SK-N-SH (cell line): ENCODE data around the gene LIAS. TPM values are rescaled to one million over a fixed set of nuclear protein-coding genes. Genes with fewer than 3 reads are reported as not detected.

ENCODE experiments used
- CTCF ChIA-PET: fragments of 300-600, 350-600 bp; formaldehyde crosslinking; extraction: SDS; loops from one replicate; lab custom pipeline; 2021; lab: Yijun Ruan, JAX
- POLR2A ChIA-PET: fragments of 350-600 bp; sonication (Branson Sonifier 250); formaldehyde crosslinking; extraction: SDS; loops from one replicate; lab custom pipeline; 2020; ENCODE audit warnings: antibody characterized with exemption, inconsistent platforms; lab: Yijun Ruan, JAX
- DNase-seq: peaks from one replicate; pipeline ENCODE4 v3.0.0; 2012
- H2AFZ ChIP-seq: fragments of 200-600 bp; sonication (generic); 2 replicates; pipeline ENCODE4 v1.8.1; 2016; ENCODE audit warnings: antibody characterized with exemption, mild to moderate bottlenecking, low read depth
- H3F3A ChIP-seq: fragments of 200-600 bp; sonication (generic); replicated peaks from 2 replicates; pipeline ENCODE3; 2016; ENCODE audit warnings: antibody characterized with exemption, mild to moderate bottlenecking; ENCODE audit not compliant: insufficient read depth
- H3K27ac ChIP-seq, 2 experiments: fragments of 200-500 bp in 1 of 2; fragments of 200-600 bp in 1 of 2; sonication (Bioruptor generic) in 1 of 2; sonication (generic), shearing (Covaris generic) in 1 of 2; 2 replicates each; pipeline versions ENCODE4 v1.5.1 to v1.6.1; 2014 to 2016; ENCODE audit warnings: low read depth in 2 of 2, inconsistent platforms in 1 of 2, low read length in 1 of 2, mild to moderate bottlenecking in 1 of 2, mixed read lengths in 1 of 2
- H3K27me3 ChIP-seq: fragments of 200-600 bp; sonication (generic), shearing (Covaris generic); 2 replicates; pipeline ENCODE4 v1.6.1; 2016; ENCODE audit warnings: mixed run types; ENCODE audit not compliant: insufficient read depth
- H3K36me3 ChIP-seq, 2 experiments: fragments of 200-500 bp in 1 of 2; fragments of 200-600 bp in 1 of 2; sonication (Bioruptor generic) in 1 of 2; sonication (generic) in 1 of 2; replicated peaks in 1 of 2; 2 replicates each; pipeline versions ENCODE3 to v1.5.1; 2014 to 2016; ENCODE audit warnings: low read length in 1 of 2, mild to moderate bottlenecking in 1 of 2; ENCODE audit not compliant: insufficient read depth in 2 of 2, control insufficient read depth in 1 of 2
- H3K4me1 ChIP-seq, 2 experiments: fragments of 200-500 bp in 1 of 2; fragments of 200-600 bp in 1 of 2; sonication (Bioruptor generic) in 1 of 2; sonication (generic), shearing (Covaris generic) in 1 of 2; 2 replicates each; pipeline versions ENCODE4 v1.5.1 to v1.6.1; 2014 to 2016; ENCODE audit warnings: low read depth in 1 of 2, low read length in 1 of 2, mixed run types in 1 of 2; ENCODE audit not compliant: insufficient read depth in 2 of 2, control insufficient read depth in 1 of 2
- H3K4me2 ChIP-seq: fragments of 200-600 bp; sonication (generic), shearing (Covaris generic); 2 replicates; pipeline ENCODE4 v1.6.1; 2017; ENCODE audit warnings: mixed run types
- H3K4me3 ChIP-seq, 2 experiments: fragments of 200-500 bp in 1 of 2; fragments of 200-600 bp in 1 of 2; sonication (Bioruptor generic) in 1 of 2; sonication (generic), shearing (Covaris generic) in 1 of 2; 2 replicates each; pipeline versions ENCODE4 v1.5.1 to v1.8.1; 2014 to 2016; ENCODE audit warnings: low read depth in 2 of 2, inconsistent platforms in 1 of 2, low read length in 1 of 2, mild to moderate bottlenecking in 1 of 2, mixed read lengths in 1 of 2, moderate library complexity in 1 of 2
- H3K79me2 ChIP-seq: fragments of 200-600 bp; sonication (generic); 2 replicates; pipeline ENCODE4 v1.8.1; 2017; ENCODE audit warnings: mild to moderate bottlenecking; ENCODE audit not compliant: insufficient read depth
- H3K9ac ChIP-seq: fragments of 200-600 bp; sonication (generic); 2 replicates; pipeline ENCODE4 v1.6.1; 2017; ENCODE audit warnings: mixed run types
- H3K9me2 ChIP-seq: fragments of 200-600 bp; sonication (generic); 2 replicates; pipeline ENCODE4 v1.6.1; 2017; ENCODE audit warnings: mixed run types
- H3K9me3 ChIP-seq: fragments of 200-600 bp; sonication (generic); 2 replicates; pipeline ENCODE4 v1.6.1; 2017; ENCODE audit warnings: mixed run types, mild to moderate bottlenecking, moderate library complexity
- H4K20me1 ChIP-seq: fragments of 200-600 bp; sonication (generic); 2 replicates; pipeline ENCODE4 v1.6.1; 2017; ENCODE audit warnings: mild to moderate bottlenecking, mixed run types; ENCODE audit not compliant: insufficient read depth
- CHD2 ChIP-seq: fragments of 150-350 bp; IDR thresholded peaks from 2 replicates; pipeline ENCODE4 v1.6.1; 2018; ENCODE audit warnings: low read length; ENCODE audit not compliant: partially characterized antibody
- ELF1 ChIP-seq: IDR thresholded peaks from 2 replicates; pipeline ENCODE4 v1.4.0; 2012
- EP300 ChIP-seq, 2 experiments: IDR thresholded peaks; 2 replicates each; pipeline versions ENCODE4 v1.4.0 to v1.6.1; 2012; ENCODE audit warnings: borderline replicate concordance in 1 of 2, low read depth in 1 of 2, low read length in 1 of 2
- GATA2 ChIP-seq: sonication (generic); formaldehyde crosslinking; IDR thresholded peaks from 2 replicates; pipeline ENCODE4 v1.5.0; 2020; ENCODE audit warnings: mild to moderate bottlenecking, missing genetic modification reagents
- MEF2A ChIP-seq: IDR thresholded peaks from 2 replicates; pipeline ENCODE4 v1.4.0; 2012; ENCODE audit warnings: low read depth, borderline replicate concordance
- NRF1 ChIP-seq: IDR thresholded peaks from 2 replicates; pipeline ENCODE4 v1.6.1; 2012; ENCODE audit warnings: low read depth, mild to moderate bottlenecking, low read length
- POLR2AphosphoS5 ChIP-seq: IDR thresholded peaks from 2 replicates; pipeline ENCODE4 v1.6.1; 2012; ENCODE audit warnings: low read depth, low read length
- RFX5 ChIP-seq: IDR thresholded peaks from 2 replicates; pipeline ENCODE4 v1.6.1; 2012; ENCODE audit warnings: mild to moderate bottlenecking, improper control_type of control experiment, low read length
- RXRA ChIP-seq: IDR thresholded peaks from 2 replicates; pipeline ENCODE4 v1.4.0; 2012; ENCODE audit warnings: low read depth, mild to moderate bottlenecking, borderline replicate concordance
- SIN3A ChIP-seq: IDR thresholded peaks from 2 replicates; pipeline ENCODE4 v1.6.1; 2012; ENCODE audit warnings: low read depth, mild to moderate bottlenecking, low read length, moderate library complexity, borderline replicate concordance
- SMC3 ChIP-seq: IDR thresholded peaks from 2 replicates; pipeline ENCODE4 v1.6.1; 2012; ENCODE audit warnings: low read depth, low read length, improper control_type of control experiment
- TAF1 ChIP-seq: IDR thresholded peaks from 2 replicates; pipeline ENCODE4 v1.6.1; 2012; ENCODE audit warnings: low read depth, mild to moderate bottlenecking, low read length, moderate library complexity, borderline replicate concordance
- ZBTB33 ChIP-seq: IDR thresholded peaks from 2 replicates; pipeline ENCODE4 v1.4.0; 2012; ENCODE audit warnings: low read depth, borderline replicate concordance
- WGBS: methylation state at CpG from one replicate; pipeline ENCODE4 v1.1.6; 2017; ENCODE audit warnings: low lambda C conversion rate; 5-methylcytosine and 5-hydroxymethylcytosine counted together
- polyA plus RNA-seq, 3 experiments: library from polyadenylated mRNA; depleted of rRNA; stranded (reverse); fragments of >200 nt; gene quantifications; 2 replicates each; pipeline ENCODE4 v1.2.3, GENCODE V29; 2012
- TF ChIP-seq, protein P1 (sequence below): fragments of 200-600 bp; sonication (generic); IDR thresholded peaks from 2 replicates; pipeline ENCODE4 v1.6.1; 2017; ENCODE audit warnings: antibody characterized with exemption, mild to moderate bottlenecking, moderate library complexity
- TF ChIP-seq, protein P2 (sequence below): IDR thresholded peaks from 2 replicates; pipeline ENCODE4 v1.6.1; 2012; ENCODE audit warnings: mild to moderate bottlenecking, low read depth, low read length, moderate library complexity
- TF ChIP-seq, protein P3 (sequence below): IDR thresholded peaks from 2 replicates; pipeline ENCODE4 v1.4.0; 2012; ENCODE audit warnings: low read depth
- TF ChIP-seq, protein P4 (sequence below): fragments of 150-350 bp; IDR thresholded peaks from 2 replicates; pipeline ENCODE4 v1.6.1; 2017; ENCODE audit warnings: antibody characterized with exemption, low read length, low read depth, borderline replicate concordance

The LIAS gene
- polyA plus RNA-seq, 1 of the 3 experiments (the other 2 are of a cell fraction) = 9.2 TPM

- peaks cover 43% of the 10 kb centered on the region for H3K79me2 ChIP-seq
- H4K20me1 ChIP-seq = no peaks in the 10 kb centered on the region; the same call in 1 of the 2 replicates
- TF ChIP-seq, protein P1, sequence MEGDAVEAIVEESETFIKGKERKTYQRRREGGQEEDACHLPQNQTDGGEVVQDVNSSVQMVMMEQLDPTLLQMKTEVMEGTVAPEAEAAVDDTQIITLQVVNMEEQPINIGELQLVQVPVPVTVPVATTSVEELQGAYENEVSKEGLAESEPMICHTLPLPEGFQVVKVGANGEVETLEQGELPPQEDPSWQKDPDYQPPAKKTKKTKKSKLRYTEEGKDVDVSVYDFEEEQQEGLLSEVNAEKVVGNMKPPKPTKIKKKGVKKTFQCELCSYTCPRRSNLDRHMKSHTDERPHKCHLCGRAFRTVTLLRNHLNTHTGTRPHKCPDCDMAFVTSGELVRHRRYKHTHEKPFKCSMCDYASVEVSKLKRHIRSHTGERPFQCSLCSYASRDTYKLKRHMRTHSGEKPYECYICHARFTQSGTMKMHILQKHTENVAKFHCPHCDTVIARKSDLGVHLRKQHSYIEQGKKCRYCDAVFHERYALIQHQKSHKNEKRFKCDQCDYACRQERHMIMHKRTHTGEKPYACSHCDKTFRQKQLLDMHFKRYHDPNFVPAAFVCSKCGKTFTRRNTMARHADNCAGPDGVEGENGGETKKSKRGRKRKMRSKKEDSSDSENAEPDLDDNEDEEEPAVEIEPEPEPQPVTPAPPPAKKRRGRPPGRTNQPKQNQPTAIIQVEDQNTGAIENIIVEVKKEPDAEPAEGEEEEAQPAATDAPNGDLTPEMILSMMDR = no peak
- TF ChIP-seq RXRA = no peak
- TF ChIP-seq POLR2AphosphoS5 = no peak
- peaks cover 60 to 85% of the 10 kb centered on the region in 2 experiments for H3K36me3 ChIP-seq
- ChIA-PET CTCF (interaction anchor here (0.8 to 1.8 kb wide), 2 partner anchors 12 to 35 kb away, joined by 3 to 4 read pairs; no protein-coding TSS in a partner anchor), POLR2A (no interaction called here)
- no peaks in the 10 kb centered on the region for H3K27me3 ChIP-seq
- WGBS = 98% methylated on average over 2 of the region's 2 CpGs
- peaks cover 69% of the 10 kb centered on the region for H3F3A ChIP-seq
- H3K4me1 ChIP-seq = peaks cover 0 to 22% of the 10 kb centered on the region in 2 experiments; a peak in 2 of 4 replicates
- H3K4me2 ChIP-seq = no peak overlapping the region
- no peak overlapping the region for H3K4me3 ChIP-seq
- H3K9me2 ChIP-seq = no peaks in the 10 kb centered on the region
- H3K9me3 ChIP-seq = no peaks in the 10 kb centered on the region
- no peak overlapping the region for H2AFZ ChIP-seq
- no peak overlapping the region for H3K9ac ChIP-seq
- peak overlapping the region in 1 of 2 experiments; percentile 96; a peak in 2 of 4 replicates for H3K27ac ChIP-seq
- no peak for DNase-seq
Observed at GRCh38 chr4:39504538-39504937, 45.7 kb downstream of the LIAS start.

- H3K79me2 ChIP-seq = peaks cover 45% of the 10 kb centered on the region
- peak overlapping the region in 1 of 2 experiments; percentile 96; a peak in 2 of 4 replicates for H3K27ac ChIP-seq
- peaks cover 68% of the 10 kb centered on the region for H3F3A ChIP-seq
- DNase-seq = no peak
- no peaks in the 10 kb centered on the region for H3K9me2 ChIP-seq
- H3K4me1 ChIP-seq = peaks cover 0 to 22% of the 10 kb centered on the region in 2 experiments; a peak in 2 of 4 replicates
- H3K4me3 ChIP-seq = no peak overlapping the region
- ChIA-PET POLR2A (interaction anchor here (0.5 kb wide), 1 partner anchor 138 kb away, joined by 5 read pairs; no protein-coding TSS in a partner anchor), CTCF (interaction anchor here (1.3 to 1.8 kb wide), 2 partner anchors 15 to 36 kb away, joined by 3 to 4 read pairs; no protein-coding TSS in a partner anchor)
- H3K9me3 ChIP-seq = no peaks in the 10 kb centered on the region
- H2AFZ ChIP-seq = no peak overlapping the region
- H4K20me1 ChIP-seq = no peaks in the 10 kb centered on the region; the same call in 1 of the 2 replicates
- no peak overlapping the region for H3K9ac ChIP-seq
- no peak overlapping the region for H3K4me2 ChIP-seq
- peaks cover 65 to 85% of the 10 kb centered on the region in 2 experiments for H3K36me3 ChIP-seq
- WGBS = 80% methylated on average over 1 of the region's 1 CpG
- no peaks in the 10 kb centered on the region for H3K27me3 ChIP-seq
- TF ChIP-seq NRF1 = no peak
- no peak for TF ChIP-seq ELF1
- TF ChIP-seq, protein P2, sequence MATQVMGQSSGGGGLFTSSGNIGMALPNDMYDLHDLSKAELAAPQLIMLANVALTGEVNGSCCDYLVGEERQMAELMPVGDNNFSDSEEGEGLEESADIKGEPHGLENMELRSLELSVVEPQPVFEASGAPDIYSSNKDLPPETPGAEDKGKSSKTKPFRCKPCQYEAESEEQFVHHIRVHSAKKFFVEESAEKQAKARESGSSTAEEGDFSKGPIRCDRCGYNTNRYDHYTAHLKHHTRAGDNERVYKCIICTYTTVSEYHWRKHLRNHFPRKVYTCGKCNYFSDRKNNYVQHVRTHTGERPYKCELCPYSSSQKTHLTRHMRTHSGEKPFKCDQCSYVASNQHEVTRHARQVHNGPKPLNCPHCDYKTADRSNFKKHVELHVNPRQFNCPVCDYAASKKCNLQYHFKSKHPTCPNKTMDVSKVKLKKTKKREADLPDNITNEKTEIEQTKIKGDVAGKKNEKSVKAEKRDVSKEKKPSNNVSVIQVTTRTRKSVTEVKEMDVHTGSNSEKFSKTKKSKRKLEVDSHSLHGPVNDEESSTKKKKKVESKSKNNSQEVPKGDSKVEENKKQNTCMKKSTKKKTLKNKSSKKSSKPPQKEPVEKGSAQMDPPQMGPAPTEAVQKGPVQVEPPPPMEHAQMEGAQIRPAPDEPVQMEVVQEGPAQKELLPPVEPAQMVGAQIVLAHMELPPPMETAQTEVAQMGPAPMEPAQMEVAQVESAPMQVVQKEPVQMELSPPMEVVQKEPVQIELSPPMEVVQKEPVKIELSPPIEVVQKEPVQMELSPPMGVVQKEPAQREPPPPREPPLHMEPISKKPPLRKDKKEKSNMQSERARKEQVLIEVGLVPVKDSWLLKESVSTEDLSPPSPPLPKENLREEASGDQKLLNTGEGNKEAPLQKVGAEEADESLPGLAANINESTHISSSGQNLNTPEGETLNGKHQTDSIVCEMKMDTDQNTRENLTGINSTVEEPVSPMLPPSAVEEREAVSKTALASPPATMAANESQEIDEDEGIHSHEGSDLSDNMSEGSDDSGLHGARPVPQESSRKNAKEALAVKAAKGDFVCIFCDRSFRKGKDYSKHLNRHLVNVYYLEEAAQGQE = no peak
- TF ChIP-seq CHD2 = no peak
- TF ChIP-seq, protein P3, sequence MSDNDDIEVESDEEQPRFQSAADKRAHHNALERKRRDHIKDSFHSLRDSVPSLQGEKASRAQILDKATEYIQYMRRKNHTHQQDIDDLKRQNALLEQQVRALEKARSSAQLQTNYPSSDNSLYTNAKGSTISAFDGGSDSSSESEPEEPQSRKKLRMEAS = no peak
- TF ChIP-seq SMC3 = no peak
- TF ChIP-seq EP300 (IDR thresholded peaks at IDR 0.05; ENCODE audit: borderline replicate concordance in 1 of 2, low read depth in 1 of 2, low read length in 1 of 2) = no peak
- TF ChIP-seq RFX5 = no peak
- TF ChIP-seq GATA2 (CRISPR knock-in tag) = no peak
- no peak for TF ChIP-seq POLR2AphosphoS5
- TF ChIP-seq, protein P4, sequence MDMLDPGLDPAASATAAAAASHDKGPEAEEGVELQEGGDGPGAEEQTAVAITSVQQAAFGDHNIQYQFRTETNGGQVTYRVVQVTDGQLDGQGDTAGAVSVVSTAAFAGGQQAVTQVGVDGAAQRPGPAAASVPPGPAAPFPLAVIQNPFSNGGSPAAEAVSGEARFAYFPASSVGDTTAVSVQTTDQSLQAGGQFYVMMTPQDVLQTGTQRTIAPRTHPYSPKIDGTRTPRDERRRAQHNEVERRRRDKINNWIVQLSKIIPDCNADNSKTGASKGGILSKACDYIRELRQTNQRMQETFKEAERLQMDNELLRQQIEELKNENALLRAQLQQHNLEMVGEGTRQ = no peak
- TF ChIP-seq ZBTB33 = no peak
- TF ChIP-seq MEF2A = no peak
- no peak for TF ChIP-seq TAF1
- TF ChIP-seq SIN3A = no peak
Observed at GRCh38 chr4:39505581-39505980, 46.7 kb downstream of the LIAS start.
